ENCODE results near the gene ARF5.
"Not testable (repeated sequence)": the region's sequence is repeated elsewhere in the genome, so short reads cannot be mapped to it uniquely, and the experiment has no call there.

The ARF5 gene

DNA sequence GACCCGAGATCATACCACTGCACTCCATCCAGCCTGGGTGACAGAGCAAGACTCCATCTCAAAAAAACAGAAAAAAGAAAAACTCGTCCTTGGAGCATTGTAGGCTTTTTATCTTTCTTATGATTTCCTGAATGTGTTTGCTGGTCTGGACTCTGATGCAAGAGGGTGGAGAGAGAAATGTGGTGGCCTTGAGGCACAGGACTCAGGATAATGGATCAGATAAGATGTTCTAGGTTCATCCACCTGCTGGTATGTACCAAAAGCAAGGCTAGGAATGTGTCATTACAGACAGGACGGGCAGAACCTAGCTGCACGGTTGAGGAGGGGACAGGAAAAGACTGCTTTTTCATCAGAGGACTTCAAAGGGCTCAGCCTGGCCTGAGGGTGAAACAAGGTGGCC is 36.3 kb upstream of the ARF5 start:
- TF ChIP-seq, protein P1, sequence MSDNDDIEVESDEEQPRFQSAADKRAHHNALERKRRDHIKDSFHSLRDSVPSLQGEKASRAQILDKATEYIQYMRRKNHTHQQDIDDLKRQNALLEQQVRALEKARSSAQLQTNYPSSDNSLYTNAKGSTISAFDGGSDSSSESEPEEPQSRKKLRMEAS (IDR thresholded peaks at IDR 0.05; ENCODE audit: low read depth, low read length), result no peak
- TF ChIP-seq, protein P2, sequence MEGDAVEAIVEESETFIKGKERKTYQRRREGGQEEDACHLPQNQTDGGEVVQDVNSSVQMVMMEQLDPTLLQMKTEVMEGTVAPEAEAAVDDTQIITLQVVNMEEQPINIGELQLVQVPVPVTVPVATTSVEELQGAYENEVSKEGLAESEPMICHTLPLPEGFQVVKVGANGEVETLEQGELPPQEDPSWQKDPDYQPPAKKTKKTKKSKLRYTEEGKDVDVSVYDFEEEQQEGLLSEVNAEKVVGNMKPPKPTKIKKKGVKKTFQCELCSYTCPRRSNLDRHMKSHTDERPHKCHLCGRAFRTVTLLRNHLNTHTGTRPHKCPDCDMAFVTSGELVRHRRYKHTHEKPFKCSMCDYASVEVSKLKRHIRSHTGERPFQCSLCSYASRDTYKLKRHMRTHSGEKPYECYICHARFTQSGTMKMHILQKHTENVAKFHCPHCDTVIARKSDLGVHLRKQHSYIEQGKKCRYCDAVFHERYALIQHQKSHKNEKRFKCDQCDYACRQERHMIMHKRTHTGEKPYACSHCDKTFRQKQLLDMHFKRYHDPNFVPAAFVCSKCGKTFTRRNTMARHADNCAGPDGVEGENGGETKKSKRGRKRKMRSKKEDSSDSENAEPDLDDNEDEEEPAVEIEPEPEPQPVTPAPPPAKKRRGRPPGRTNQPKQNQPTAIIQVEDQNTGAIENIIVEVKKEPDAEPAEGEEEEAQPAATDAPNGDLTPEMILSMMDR (IDR thresholded peaks at IDR 0.05; ENCODE audit: low read depth, low read length), result no peak
- TF ChIP-seq MYC (IDR thresholded peaks at IDR 0.05; ENCODE audit: low read depth, low read length) (no peak), POLR2A (IDR thresholded peaks at IDR 0.05; ENCODE audit: extremely low read depth, insufficient read length) (no peak)
- H3K4me3 ChIP-seq (ENCODE audit: low read depth, low read length), result no peak overlapping the region
- DNase-seq (ENCODE audit: low read depth), result no peak

DNA sequence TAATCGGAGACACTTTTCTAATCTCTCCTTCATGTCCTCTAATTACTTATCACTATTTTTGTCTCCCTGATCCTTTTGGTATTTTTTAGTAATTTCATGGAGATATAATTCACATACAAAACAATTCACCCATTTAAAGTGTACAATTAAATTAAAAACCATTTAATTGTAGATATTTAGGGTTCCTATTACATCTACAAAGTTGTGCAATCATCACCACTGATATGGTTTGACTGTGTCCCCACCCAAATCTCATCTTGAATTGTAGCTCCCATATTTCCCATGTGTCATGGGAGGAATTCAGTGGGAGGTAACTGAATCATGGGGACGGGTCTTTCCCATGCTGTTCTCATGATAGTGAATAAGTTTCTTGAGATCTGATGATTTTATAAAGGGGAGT is 31.8 kb upstream of the ARF5 start:
- no peak for DNase-seq (ENCODE audit: low read depth)
- TF ChIP-seq MYC (IDR thresholded peaks at IDR 0.05; ENCODE audit: low read depth, low read length) (no peak), POLR2A (IDR thresholded peaks at IDR 0.05; ENCODE audit: extremely low read depth, insufficient read length) (no peak)
- TF ChIP-seq, protein P2 (IDR thresholded peaks at IDR 0.05; ENCODE audit: low read depth, low read length), result no peak
- TF ChIP-seq, protein P1 (IDR thresholded peaks at IDR 0.05; ENCODE audit: low read depth, low read length), result no peak
- H3K4me3 ChIP-seq (ENCODE audit: low read depth, low read length), result no peak overlapping the region

DNA sequence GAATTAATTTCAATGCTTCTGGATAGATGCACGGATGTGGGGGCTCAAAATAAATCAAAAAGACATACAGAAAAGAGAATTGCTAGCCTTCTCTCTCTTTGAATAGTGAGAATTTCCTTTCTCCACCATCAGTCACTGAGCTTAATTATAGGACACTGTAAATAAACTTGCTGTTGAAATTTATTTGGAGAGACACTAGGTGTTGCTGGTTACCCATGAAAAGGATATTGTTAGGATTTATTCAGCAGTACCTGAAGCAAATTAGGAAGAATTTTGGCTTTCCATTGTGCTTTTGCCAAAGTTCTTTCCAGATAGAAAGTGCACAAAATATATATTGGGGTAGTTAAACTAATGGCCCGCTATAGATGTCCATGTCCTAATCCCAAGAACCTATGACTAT is 30.4 kb upstream of the ARF5 start:
- TF ChIP-seq, protein P1 (IDR thresholded peaks at IDR 0.05; ENCODE audit: low read depth, low read length), result no peak
- no peak for TF ChIP-seq MYC (IDR thresholded peaks at IDR 0.05; ENCODE audit: low read depth, low read length)
- TF ChIP-seq, protein P2 (IDR thresholded peaks at IDR 0.05; ENCODE audit: low read depth, low read length), result no peak
- no peak for TF ChIP-seq POLR2A (IDR thresholded peaks at IDR 0.05; ENCODE audit: extremely low read depth, insufficient read length)
- no peak for DNase-seq (ENCODE audit: low read depth)

DNA sequence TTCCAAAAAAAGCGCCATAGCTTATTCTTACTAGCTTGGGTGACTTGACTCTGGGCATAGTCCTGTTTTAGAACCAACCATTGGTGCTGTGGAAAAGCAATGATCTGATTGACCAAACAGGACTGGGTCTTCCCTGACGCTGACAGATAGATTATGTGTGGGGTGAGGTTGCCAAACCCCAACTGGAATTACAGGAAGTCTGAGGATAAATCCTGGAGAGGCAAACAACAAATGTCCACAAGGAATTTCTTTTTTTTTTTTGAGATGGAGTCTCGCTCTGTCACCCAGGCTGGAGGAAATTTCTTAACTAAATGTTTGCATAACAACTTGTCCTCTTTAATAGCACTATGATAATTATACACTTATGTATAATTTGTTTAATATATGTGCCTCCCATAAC is 22.0 kb upstream of the ARF5 start:
- no peak for DNase-seq (ENCODE audit: low read depth)
- H3K4me3 ChIP-seq (ENCODE audit: low read depth, low read length), result no peak overlapping the region
- TF ChIP-seq, protein P1 (IDR thresholded peaks at IDR 0.05; ENCODE audit: low read depth, low read length), result no peak
- TF ChIP-seq POLR2A (IDR thresholded peaks at IDR 0.05; ENCODE audit: extremely low read depth, insufficient read length), result no peak
- TF ChIP-seq, protein P2 (IDR thresholded peaks at IDR 0.05; ENCODE audit: low read depth, low read length), result no peak

More for the DNA sequence above, 30.4 kb upstream of the ARF5 start:
- no peak overlapping the region for H3K4me3 ChIP-seq (ENCODE audit: low read depth, low read length)

DNA sequence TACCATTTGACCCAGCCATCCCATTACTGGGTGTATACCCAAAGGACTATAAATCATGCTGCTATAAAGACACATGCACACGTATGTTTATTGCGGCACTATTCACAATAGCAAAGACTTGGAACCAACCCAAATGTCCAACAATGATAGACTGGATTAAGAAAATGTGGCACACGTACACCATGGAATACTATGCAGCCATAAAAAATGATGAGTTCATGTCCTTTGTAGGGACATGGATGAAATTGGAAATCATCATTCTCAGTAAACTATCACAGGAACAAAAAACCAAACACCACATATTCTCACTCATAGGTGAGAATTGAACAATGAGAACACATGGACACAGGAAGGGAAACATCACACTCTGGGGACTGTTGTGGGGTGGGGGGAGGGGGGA is 20.2 kb upstream of the ARF5 start:
- not testable (repeated sequence) for H3K4me3 ChIP-seq (ENCODE audit: low read depth, low read length); DNase-seq (ENCODE audit: low read depth)

DNA sequence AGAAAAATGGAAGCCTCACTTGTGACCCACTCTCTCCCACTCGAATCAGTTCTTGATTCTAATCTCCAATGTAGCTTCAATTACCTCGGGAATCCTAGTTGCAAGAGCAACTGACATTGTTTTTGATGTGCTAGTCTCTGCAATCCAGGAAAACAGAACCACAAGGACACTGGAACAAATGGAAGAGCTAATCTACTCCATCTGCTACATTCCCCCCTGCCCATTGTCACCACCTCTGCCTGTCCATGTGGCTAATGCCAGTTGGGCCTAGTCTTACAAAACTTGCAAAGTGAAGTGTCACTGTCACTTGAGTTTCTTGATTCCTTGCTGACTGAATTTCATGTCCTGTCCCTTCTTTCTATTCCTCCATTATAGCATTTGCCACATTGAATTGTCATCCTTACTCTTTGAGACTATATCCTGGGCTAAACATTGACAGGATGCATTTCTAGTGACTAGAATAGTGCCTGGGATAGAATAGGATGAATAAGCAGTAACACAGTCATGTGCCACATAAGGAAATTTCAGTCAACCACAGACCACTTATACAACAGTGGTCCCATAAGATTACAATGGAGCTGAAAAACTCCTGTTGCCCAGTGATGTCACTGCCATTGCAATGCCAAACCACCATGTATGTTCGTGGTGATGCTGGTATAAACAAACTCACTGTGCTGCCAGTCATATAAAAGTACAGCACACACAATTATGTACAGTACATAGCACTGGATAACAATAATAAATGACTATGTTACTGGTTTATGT is 16.3 kb upstream of the ARF5 start:
- no peak overlapping the region for H3K4me3 ChIP-seq (ENCODE audit: low read depth, low read length)
- DNase-seq (ENCODE audit: low read depth), result no peak
- TF ChIP-seq, protein P1 (IDR thresholded peaks at IDR 0.05; ENCODE audit: low read depth, low read length), result no peak
- TF ChIP-seq, protein P2 (IDR thresholded peaks at IDR 0.05; ENCODE audit: low read depth, low read length), result no peak
- TF ChIP-seq MYC (IDR thresholded peaks at IDR 0.05; ENCODE audit: low read depth, low read length), result no peak
- no peak for TF ChIP-seq POLR2A (IDR thresholded peaks at IDR 0.05; ENCODE audit: extremely low read depth, insufficient read length)

Measured in NB4 (cell line).